GM21737 (cell line): ENCODE measurements around the gene VCL.

ENCODE experiments used
- ATAC-seq: cut with Tn5 transposase; IDR thresholded peaks from one replicate; pipeline ENCODE4 v1.9.1; 2021; ENCODE audit warnings: mild to moderate bottlenecking, moderate library complexity; ENCODE audit not compliant: unreplicated experiment

The VCL gene

DNA sequence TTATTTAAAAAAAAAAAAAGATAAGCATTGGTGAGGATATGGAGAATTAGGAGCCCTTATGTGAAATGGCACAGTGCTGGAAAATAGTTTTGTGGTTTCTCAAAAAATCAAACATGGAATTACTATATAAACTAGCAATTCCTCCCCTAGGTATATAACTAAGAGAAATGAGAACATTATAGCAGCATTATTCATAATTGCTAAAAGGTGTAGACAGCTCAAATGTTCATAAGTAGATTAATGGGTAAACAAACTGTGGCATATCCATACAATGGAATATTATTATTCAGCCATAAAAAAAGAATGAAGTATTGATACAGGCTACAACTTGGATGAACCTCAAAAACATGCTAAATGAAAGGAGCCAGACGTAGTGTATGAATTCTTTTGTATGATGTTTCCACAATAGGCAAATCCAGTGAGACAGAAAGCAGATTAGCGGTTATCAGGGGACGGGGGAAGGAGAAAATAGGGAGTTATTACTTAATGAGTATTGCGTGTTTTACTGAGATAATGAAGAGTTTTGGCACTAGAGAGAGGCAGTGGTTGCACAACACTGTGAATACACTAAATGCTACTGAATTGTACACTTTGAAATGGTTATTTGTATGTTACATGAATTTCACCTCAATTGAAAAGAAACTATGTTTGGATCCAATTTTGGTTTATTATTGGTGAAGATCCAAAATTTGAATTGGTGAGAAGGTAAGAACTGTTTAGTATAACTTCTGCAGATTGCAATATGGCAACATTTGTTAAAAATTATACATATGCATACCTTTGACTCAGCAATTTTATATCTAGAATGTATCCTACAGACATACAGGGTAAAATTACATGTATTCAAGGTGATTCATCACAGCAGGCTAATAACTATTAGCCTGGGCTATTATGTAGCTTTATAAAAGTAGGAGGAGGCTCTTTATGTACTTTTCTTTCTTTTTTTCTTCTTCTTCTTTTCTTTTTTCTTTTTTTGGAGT, 69.7 kb downstream of the VCL start:
- no peak for ATAC-seq

DNA sequence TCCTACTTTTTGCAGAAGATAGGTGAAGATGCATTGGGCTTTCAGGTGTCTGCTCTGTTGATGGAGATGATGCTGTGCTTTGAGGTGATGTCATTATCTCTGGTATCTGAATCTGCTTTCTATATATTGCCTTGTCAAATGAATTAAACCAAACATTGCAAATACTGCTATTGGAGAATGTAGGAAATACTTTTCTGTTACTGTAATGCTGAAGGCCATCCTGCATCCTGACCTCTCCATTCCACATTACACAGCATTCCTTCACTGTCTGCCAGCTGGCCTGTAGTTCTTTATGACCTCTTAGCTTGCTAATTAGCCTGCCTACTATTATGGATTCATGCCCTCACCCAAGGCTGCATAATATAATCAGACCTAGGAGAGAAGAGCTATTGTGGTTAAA, 73.2 kb downstream of the VCL start:
- no peak for ATAC-seq

DNA sequence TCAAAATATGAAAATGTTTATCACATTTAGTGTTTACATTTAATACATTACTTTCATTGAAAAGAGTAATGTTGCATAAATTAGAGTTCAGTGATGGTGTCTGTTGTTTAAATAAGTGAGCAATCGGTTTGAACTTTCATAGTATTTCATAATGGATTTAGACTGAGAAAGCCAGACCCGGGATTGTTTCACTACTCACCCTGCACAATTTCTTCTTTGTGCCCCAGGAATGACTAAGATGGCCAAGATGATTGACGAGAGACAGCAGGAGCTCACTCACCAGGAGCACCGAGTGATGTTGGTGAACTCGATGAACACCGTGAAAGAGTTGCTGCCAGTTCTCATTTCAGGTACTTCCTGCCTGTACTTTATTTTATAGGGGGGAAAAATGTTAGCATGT, 74.6 kb downstream of the VCL start:
- ATAC-seq, result no peak

DNA sequence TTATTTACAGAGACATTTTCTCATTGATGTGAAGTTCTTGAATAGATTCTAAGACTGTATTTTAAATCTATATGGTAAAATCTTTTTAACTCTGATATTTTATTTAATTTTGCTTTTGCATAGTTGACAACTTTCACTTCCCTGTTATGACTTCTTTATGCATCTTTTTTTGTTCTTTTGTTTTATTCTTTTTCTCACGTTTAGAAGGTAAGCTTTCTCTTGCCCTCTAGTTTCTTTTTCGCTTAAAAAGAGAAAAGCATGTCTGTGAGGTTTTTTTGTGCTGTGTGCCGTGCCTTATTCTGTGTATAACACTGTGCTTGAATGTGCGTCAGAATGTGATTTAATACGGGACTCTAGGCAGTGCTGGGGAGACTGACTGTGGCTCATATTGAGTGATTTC, 78.0 kb downstream of the VCL start:
- ATAC-seq, result no peak

DNA sequence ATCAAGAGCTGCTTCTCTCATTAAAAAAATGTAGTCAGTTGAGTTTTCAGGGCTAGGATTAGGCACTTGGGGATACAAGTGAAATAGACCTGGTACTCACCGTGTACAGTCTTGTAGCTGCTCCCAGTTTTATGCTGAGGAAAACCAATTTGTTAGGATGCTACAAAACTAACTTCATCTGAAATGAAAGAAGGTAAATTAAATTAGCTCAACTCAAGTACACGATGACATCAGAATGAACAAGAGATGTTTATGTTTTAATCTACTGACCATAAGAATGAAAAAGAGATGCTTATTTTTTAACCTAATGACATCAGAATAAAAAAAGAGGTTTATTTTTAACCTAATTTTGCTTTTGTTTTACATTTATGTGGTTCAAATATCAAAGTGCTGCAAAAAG, 79.0 kb downstream of the VCL start:
- no peak for ATAC-seq

DNA sequence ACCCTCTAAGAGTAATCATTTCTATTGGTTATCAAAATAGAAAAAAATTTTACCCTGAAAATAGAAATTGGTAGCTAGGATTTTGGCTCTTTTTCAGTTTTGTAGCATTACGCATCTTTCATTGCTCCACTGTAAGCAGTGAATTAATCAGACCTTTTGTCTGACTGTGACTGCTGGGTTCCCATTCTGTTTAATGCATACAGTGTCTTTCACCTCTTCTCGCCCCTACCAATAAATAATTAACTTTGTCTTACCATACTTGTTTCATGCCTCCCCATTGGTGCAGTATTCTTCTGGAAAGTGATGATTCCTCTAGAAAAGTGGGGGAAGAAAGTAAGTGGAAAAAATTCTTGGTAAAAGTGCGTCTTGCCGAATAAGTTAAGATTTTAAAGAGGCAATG, 79.5 kb downstream of the VCL start:
- ATAC-seq, result no peak

DNA sequence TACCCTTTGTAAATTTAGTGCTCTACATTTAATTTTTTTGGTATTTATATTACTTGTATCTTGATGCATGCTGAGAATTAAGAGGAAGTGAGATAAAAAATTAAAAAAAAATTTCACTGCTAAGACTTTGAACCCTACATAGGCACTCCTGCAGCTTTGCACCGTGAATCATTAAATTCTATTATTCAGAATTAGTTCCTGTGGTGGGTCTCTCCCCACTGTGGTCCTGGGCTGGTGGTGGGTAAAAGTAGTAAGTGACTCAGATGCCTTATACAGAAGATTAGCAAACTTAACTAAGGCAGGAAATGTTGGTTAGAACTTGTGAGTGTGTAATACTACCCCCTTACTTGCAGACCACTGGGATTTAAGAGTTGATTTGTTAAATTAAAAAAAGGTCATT, 80.1 kb downstream of the VCL start:
- ATAC-seq, result peak; percentile 60

DNA sequence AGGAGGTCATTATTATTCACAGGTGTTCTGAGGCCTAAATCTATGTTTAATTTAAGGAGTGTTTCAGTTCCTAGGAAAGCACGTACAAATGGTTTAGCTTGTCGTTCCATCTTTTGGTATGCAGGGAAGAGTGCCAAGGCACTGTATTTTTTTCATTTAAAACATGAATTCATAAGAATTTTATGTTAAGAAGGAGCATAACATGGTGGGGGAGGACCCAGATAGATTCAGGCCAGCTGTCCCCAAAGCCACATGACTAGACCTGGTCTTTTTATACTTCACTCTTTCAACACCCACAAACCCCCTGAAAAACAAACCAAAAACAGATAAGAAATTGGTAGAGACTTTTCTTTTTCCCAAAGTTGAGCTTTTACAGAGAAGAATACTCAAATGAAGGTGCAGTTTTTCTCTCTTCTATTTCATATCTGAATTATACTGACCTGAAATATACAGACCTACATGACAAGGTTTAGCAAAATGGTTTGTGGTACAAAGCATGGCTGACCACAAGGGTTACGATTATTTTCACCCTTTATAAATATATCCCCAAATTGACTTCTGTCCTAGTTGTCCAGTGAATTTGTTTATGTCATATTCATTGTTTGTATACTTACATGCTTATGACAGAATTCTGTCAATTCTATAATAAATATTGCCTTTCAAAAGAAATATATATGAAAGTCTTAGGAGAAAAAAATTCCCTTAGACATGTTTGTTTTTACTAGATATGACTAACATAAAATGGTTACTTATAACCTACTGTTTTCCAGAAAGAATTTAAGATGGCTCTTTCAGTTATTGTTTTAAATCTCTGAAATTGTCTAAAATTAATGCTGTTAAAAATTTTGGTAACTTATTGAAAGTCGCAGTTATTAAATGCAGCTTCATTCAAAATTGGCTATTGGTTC, 81.4 kb downstream of the VCL start:
- no peak for ATAC-seq

DNA sequence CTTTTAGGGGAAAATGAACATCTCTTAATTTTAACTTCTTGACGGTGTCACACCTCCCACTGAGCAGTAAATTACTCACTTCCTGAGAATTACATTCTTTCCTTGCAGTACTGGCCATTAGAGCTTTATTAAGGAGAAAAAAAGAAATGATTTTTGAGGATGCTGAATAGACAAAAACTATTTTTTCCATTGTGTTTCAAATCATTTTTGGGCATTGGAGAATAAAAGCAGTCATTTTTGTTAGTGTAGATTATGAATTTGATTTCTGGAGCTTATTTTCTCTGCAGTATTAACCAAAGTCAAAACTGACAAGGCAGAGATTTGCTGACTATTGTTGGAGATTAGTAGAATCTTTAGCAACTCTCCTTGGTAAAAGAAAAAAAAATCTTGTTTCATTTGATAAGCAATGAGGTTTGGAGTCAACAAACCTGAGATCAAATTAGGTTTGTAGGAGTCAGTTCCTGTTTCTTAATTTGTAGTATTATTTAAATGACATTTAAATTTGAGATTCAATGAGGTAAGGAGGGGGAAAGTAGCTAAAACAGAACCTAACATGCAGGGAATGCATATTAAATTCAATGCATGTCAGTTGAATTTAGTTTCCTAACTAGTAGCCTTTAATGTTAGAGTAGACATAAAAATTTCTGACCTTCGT, 82.1 kb downstream of the VCL start:
- no peak for ATAC-seq

DNA sequence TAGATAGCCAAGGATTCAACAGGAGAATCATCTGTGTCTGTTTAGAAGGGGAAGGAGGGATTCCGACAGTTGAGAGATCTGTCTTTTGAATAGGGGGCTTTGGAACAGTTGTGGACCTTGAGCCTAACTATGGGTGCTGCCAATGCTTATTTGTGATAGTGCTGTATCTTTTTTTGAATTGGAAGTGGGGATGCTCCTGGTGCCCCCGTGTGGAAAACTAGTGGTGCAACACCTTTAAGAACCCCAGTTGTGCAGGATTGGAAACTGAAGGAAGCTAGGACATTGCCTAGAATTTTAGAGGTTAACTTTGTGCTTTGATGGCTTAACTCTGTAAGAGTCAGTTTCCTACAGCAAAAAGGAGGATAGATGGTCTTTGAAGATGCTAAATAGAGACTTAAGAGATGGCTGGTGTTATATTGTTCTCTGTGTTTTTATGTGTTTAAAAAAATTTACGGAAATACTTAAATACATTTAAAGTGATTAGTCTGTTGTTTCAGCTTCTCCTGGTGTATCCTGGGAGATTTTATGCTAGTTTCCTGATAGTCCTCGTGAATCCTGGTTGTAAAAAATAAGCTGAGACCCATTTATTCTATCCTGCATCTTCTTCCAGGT, 83.4 kb downstream of the VCL start:
- no peak for ATAC-seq

DNA sequence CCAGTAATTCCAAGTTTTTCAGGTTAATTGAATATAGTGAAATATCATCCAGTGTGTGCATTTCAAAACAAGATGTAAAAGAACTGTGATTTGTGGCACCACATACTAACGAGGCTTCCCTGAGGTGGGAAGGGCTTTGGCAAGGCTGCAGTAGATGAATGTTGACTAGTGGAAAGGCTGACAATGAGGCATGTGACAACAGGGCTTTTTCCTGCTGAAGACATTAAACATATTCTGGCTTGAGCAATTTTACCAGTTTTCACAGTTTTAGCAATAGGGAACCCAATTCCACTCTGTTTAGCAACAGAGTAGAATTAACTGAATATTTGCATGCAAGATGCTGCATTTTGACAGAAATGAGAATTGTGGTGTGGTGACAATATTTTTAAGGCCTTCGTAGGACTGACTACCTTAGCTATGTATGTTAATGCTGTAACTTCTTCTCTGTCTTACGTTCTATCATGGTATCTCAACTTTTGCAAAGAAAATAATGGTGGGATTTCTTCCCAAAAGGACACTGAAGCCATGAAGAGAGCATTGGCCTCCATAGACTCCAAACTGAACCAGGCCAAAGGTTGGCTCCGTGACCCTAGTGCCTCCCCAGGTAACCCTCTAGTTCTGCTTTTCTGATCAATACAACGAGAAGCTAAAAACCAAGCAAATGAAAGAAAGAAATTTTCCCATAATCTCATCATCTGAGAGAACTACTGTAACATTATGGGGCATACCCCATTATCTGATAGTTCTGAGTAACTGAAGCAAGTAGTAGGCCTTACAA, 84.2 kb downstream of the VCL start:
- ATAC-seq, result no peak

DNA sequence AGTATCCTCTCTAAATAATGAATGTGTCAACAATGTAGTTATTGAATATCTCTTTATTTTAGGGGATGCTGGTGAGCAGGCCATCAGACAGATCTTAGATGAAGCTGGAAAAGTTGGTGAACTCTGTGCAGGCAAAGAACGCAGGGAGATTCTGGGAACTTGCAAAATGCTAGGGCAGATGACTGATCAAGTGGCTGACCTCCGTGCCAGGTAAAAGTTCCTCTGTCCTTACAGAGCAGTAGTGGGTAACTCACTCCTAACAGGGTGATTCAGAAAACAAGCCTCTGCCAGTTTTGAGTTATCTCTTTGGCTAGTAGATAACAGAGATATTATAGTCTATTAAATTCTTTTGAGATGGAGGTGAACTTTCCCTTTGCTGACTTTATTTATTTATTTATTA, 85.4 kb downstream of the VCL start:
- no peak for ATAC-seq

DNA sequence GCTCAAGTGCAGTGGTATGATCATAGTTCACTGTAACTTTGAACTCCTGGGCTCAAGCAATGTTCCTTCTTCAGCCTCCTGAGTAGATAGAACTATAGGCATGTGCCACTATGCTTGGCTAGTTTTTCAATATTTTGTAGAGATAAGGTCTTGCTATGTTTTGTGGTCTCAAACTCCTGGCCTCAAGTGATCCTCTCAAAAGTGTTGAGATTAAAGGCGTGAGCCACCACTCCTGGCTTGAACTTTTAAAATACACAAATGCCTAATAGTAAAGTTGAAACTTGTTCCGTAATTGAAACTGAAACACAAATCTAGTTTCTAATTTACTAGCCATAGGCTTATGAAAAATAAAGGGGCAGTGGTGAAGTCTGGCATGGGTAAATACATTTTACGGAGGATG, 87.0 kb downstream of the VCL start:
- peak; percentile 65 for ATAC-seq

DNA sequence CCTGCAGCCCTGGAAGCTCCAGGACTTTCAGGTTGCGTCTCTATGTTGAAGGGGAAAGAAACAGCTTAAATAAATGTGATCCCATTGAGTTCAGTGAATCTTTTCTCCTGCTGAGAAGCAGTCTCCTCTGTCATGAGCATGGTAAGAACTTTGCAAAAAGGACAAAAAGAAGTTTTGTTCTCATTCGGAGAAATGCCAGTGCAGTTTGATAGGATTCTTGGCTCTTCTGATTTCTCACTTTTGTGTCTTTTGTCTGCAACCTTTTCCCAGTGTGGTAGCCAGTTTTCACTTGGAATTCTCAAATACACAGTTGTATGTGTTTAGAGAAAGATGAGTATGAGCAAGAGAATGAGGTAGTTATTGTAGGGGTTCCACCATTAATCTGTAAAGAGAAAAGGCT, 88.4 kb downstream of the VCL start:
- ATAC-seq, result no peak

DNA sequence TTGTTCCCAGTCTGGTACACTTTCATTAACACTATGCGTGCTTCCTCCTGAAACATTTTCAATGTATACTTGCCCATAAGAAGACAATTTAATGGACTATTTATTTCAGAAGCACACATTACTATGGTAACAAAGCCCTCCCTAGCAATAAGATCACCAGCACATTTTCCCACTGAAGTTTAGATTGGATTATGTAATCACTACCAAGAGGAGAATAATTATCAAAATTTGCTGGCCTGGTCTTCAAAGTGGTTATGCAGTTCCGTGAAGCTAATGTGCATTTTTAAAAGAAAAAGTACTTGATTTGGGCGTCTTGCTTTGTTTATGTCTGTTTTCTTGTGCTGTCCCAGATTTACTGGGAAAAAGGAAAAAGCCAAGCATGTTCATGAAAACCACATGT, 90.8 kb downstream of the VCL start:
- ATAC-seq, result no peak

DNA sequence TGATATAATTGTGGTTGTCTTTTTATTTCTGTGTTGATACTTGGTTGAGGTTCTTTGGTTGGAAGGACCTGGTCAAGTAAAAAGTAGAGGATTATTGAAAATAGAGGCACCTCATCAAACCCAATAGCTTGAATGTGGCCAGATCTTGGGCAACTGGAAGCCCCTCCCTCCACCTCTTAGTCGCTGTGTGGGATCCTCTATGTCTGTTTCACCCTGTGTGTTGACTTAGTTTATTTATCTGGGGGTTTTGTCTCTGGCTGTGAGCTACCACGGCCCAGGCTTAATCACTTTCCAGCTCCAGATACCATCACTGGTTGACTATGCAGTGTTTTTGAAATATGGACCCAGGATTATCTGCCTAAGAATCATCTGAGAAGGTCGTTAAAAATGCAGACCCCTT, 94.5 kb downstream of the VCL start:
- ATAC-seq, result no peak

DNA sequence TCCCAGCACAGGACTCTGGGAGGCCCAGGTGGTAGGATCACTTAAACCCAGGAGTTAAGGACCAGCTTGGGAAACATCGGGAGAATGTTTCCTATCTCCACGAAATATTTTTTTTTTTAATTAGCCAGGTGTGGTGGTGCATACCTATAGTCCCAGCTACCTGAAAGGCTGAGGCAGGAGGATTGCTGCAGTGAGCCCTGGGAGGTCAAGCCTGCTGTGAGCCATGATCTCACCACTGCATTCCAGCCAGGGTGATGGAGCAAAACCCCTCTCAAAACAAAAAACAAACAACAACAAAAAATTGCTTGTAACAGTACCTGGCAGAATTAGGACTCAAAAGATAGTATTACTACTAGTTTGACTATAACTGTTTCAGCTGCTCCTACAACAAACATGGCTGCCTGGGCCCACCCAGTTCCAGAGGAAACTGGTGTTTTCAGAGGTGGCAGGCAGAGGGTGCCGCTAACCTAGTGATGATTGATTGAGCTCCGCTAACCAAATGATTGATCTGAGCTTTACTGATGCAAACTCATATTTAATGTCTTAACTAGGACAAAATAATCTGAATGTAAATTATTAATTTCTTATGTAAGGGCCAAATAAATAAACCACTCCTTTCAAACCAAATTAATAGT, 95.7 kb downstream of the VCL start:
- ATAC-seq, result no peak

DNA sequence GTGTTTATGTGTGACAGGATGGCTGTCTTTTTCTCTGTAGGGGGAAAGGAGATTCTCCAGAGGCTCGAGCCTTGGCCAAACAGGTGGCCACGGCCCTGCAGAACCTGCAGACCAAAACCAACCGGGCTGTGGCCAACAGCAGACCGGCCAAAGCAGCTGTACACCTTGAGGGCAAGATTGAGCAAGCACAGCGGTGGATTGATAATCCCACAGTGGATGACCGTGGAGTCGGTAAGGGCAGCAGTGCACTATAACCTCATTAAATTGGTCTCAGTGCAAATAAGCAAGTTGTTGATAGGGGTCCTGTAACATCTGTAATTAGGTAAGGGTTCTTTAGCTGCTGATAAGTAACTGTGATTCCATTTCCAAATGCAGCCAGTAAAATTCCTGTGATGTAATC, 96.3 kb downstream of the VCL start:
- no peak for ATAC-seq

DNA sequence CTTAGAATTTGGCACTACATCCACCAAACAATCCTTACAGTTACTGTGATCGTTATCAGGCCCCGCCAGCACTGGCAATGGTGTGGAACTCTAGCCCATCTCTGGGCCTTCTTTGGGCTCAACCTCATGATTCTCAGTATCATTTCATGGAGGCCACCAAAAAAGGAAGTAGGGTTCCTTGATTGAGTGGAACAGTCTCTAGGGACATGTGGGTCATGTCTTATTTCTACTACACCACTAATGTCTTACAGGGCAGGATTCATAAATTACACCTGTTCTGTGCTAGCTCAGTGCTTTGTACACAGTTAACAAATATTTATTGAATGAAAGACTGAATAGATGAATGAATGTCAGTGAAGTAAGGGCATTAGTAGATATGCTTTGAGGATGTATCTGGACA, 98.9 kb downstream of the VCL start:
- ATAC-seq, result peak; percentile 94

DNA sequence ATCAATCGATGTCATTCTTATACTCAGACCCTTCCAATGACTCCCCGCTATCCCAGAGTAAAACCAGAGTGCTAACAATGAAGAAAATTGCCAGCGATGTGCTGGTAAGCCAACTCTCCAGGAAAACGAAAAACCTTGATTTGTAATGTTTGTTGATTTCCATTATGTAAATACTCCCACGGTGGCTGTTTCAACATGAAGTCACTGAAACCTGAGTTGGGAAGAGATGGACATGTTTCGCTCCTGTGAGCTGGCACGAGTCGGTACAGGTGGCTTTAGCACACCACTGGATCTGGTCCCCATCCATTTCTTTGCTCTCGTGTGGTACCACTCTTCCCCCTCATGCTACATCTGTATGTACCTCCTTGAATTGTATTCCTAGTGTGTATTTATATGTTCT, 99.9 kb downstream of the VCL start:
- no peak for ATAC-seq
